NCI-H510A (cell line): ENCODE results near the gene ST3GAL4.
A peak's percentile ranks its signal among the peaks of the same experiment; 100 is the strongest.
"Not testable (repeated sequence)": the region's sequence is repeated elsewhere in the genome, so short reads cannot be mapped to it uniquely, and the experiment has no call there.

Experiments
- DNase-seq: peaks from one replicate; lab custom pipeline; 2025; lab: John Stamatoyannopoulos, UW

Gene ST3GAL4

GRCh38 chr11:126390272-126390867 is 34.9 kb downstream of the ST3GAL4 start:
- DNase-seq: no peak

- DNase-seq: no peak
These were observed 35.9 kb downstream of the ST3GAL4 start for GRCh38 chr11:126391286-126391954.

- no peak for DNase-seq
These were observed 36.6 kb downstream of the ST3GAL4 start for GRCh38 chr11:126391970-126392632.

GRCh38 chr11:126392633-126393013 is 37.1 kb downstream of the ST3GAL4 start:
- DNase-seq: no peak

GRCh38 chr11:126393143-126393542 is 37.7 kb downstream of the ST3GAL4 start:
- no peak for DNase-seq

- no peak for DNase-seq
These were observed 38.5 kb downstream of the ST3GAL4 start for GRCh38 chr11:126394036-126394435.

GRCh38 chr11:126394634-126395072 is 39.2 kb downstream of the ST3GAL4 start:
- not testable (repeated sequence) for DNase-seq

GRCh38 chr11:126395784-126396183 is 40.3 kb downstream of the ST3GAL4 start:
- not testable (repeated sequence) for DNase-seq

- DNase-seq: not testable (repeated sequence)
These were observed 40.8 kb downstream of the ST3GAL4 start for GRCh38 chr11:126396266-126396665.

GRCh38 chr11:126396965-126397364 is 41.5 kb downstream of the ST3GAL4 start:
- no peak for DNase-seq

GRCh38 chr11:126398296-126398695 is 42.8 kb downstream of the ST3GAL4 start:
- DNase-seq: no peak

- no peak for DNase-seq
These were observed 43.2 kb downstream of the ST3GAL4 start for GRCh38 chr11:126398721-126399120.

- DNase-seq: no peak
These were observed 44.5 kb downstream of the ST3GAL4 start for GRCh38 chr11:126400019-126400418.

GRCh38 chr11:126400479-126400878 is 45.0 kb downstream of the ST3GAL4 start:
- no peak for DNase-seq

- DNase-seq: no peak
These were observed 47.6 kb downstream of the ST3GAL4 start for GRCh38 chr11:126403022-126403581.

- no peak for DNase-seq
These were observed 48.2 kb downstream of the ST3GAL4 start for GRCh38 chr11:126403658-126404057.

- DNase-seq: no peak
These were observed 48.9 kb downstream of the ST3GAL4 start for GRCh38 chr11:126404367-126404766.

- DNase-seq: peak; percentile 37
These were observed 49.9 kb downstream of the ST3GAL4 start for GRCh38 chr11:126405374-126405773.

- DNase-seq: peak; percentile 39
These were observed 50.4 kb downstream of the ST3GAL4 start for GRCh38 chr11:126405906-126406305.

GRCh38 chr11:126406368-126406767 is 50.9 kb downstream of the ST3GAL4 start:
- DNase-seq: no peak

GRCh38 chr11:126407101-126407521 is 51.6 kb downstream of the ST3GAL4 start:
- no peak for DNase-seq

GRCh38 chr11:126407682-126408288 is 52.3 kb downstream of the ST3GAL4 start:
- DNase-seq: no peak
